HepG2 (cell line): ENCODE data around the gene TST. TPM values are rescaled to one million over a fixed set of nuclear protein-coding genes. Genes with fewer than 3 reads are reported as not detected.
A peak's percentile ranks its signal among the peaks of the same experiment; 100 is the strongest.

Experiments used
- CBX1 ChIP-seq: IDR thresholded peaks from one replicate; pipeline ENCODE4 v1.6.1; 2016; ENCODE audit warnings: antibody characterized with exemption, low read depth
- DR1 ChIP-seq: sonication (generic); formaldehyde crosslinking; IDR thresholded peaks from 2 replicates; pipeline ENCODE4 v1.8.0; 2021; ENCODE audit warnings: mild to moderate bottlenecking, missing genetic modification reagents, inconsistent platforms
- ERF ChIP-seq: IDR thresholded peaks from 2 replicates; pipeline ENCODE4 v1.6.1; 2018; ENCODE audit warnings: missing biosample characterization, missing genetic modification reagents
- MED1 ChIP-seq: sonication (generic); formaldehyde crosslinking; IDR thresholded peaks from 2 replicates; pipeline ENCODE4 v1.4.0; 2020; ENCODE audit warnings: missing genetic modification reagents
- MYNN ChIP-seq: sonication (generic); formaldehyde crosslinking; IDR thresholded peaks from 2 replicates; pipeline ENCODE4 v1.4.0; 2020; ENCODE audit warnings: mild to moderate bottlenecking, low read depth, missing genetic modification reagents
- NFKBIZ ChIP-seq: IDR thresholded peaks from 2 replicates; pipeline ENCODE4 v1.6.1; 2018; ENCODE audit warnings: missing genetic modification reagents, missing compliant biosample characterization
- PRPF4 ChIP-seq: fragments of 200-400 bp; formaldehyde crosslinking; IDR thresholded peaks from 2 replicates; pipeline ENCODE4 v1.6.1; 2016; ENCODE audit warnings: low read length, low read depth; ENCODE audit not compliant: poor library complexity, severe bottlenecking
- SATB2 ChIP-seq: sonication (generic); formaldehyde crosslinking; IDR thresholded peaks from 2 replicates; pipeline ENCODE4 v1.5.0; 2020; ENCODE audit warnings: missing genetic modification reagents
- XRCC5 ChIP-seq: fragments of 200-400 bp; formaldehyde crosslinking; optimal IDR thresholded peaks from 2 replicates; pipeline ENCODE3; 2017; ENCODE audit warnings: mild to moderate bottlenecking, low read length
- ZNF143 ChIP-seq: sonication (generic); formaldehyde crosslinking; IDR thresholded peaks from 2 replicates; pipeline ENCODE4 v1.4.0; 2020; ENCODE audit warnings: missing genetic modification reagents
- ZNF281 ChIP-seq: sonication (generic); formaldehyde crosslinking; IDR thresholded peaks from 2 replicates; pipeline ENCODE4 v1.4.0; 2020; ENCODE audit warnings: missing genetic modification reagents, borderline replicate concordance
- ZNF44 ChIP-seq: sonication (generic); formaldehyde crosslinking; IDR thresholded peaks from 2 replicates; pipeline ENCODE4 v1.5.1; 2020; ENCODE audit warnings: mild to moderate bottlenecking, missing genetic modification reagents
- ZNF530 ChIP-seq: sonication (generic); formaldehyde crosslinking; IDR thresholded peaks from 2 replicates; pipeline ENCODE4 v1.5.0; 2020; ENCODE audit warnings: low read depth, mild to moderate bottlenecking, missing genetic modification reagents
- ZNF563 ChIP-seq: sonication (generic); formaldehyde crosslinking; IDR thresholded peaks from 2 replicates; pipeline ENCODE4 v1.8.0; 2022; ENCODE audit warnings: mild to moderate bottlenecking, moderate library complexity, missing genetic modification reagents
- ZNF567 ChIP-seq: sonication (generic); formaldehyde crosslinking; IDR thresholded peaks from 2 replicates; pipeline ENCODE4 v1.8.1; 2023; ENCODE audit warnings: mild to moderate bottlenecking, missing genetic modification reagents, borderline replicate concordance
- ZNF605 ChIP-seq: sonication (generic); formaldehyde crosslinking; IDR thresholded peaks from 2 replicates; pipeline ENCODE4 v1.8.0; 2022; ENCODE audit warnings: mild to moderate bottlenecking, missing genetic modification reagents
- ZNF749 ChIP-seq: sonication (generic); formaldehyde crosslinking; IDR thresholded peaks from 2 replicates; pipeline ENCODE4 v1.8.0; 2022; ENCODE audit warnings: mild to moderate bottlenecking, missing genetic modification reagents, moderate library complexity, borderline replicate concordance
- ZNF782 ChIP-seq: sonication (generic); formaldehyde crosslinking; IDR thresholded peaks from 2 replicates; pipeline ENCODE4 v1.4.0; 2020; ENCODE audit warnings: missing genetic modification reagents, mild to moderate bottlenecking, borderline replicate concordance
- polyA plus RNA-seq, 8 experiments: library from polyadenylated mRNA; depleted of rRNA in 3 of 8; stranded (reverse) in 7 of 8; unstranded in 1 of 8; fragments of >200 nt; fragmentation: Illumina TruSeq in 4 of 8; extraction: Trizol in 4 of 8; gene quantifications; 2 replicates each; pipeline versions ENCODE4 v1.2.1 to v1.2.3, GENCODE V29; 2011 to 2016; ENCODE audit warnings: low read depth in 4 of 8, missing spikeins in 1 of 8, mixed read lengths in 1 of 8; ENCODE audit not compliant: insufficient read depth in 1 of 8
- total RNA-seq, 5 experiments: library from RNA; depleted of rRNA; stranded (reverse); fragments of >200 nt; fragmentation: Illumina TruSeq; extraction: Trizol; gene quantifications; 2 replicates each; pipeline ENCODE4 v1.2.3, GENCODE V29; 2016; ENCODE audit warnings: low read depth in 1 of 5
- TF ChIP-seq, protein P1 (sequence below): sonication (generic); formaldehyde crosslinking; IDR thresholded peaks from 2 replicates; pipeline ENCODE4 v1.4.0; 2020; ENCODE audit warnings: missing genetic modification reagents
- TF ChIP-seq, protein P2 (sequence below): sonication (generic); formaldehyde crosslinking; IDR thresholded peaks from 2 replicates; pipeline ENCODE4 v1.4.0; 2020; ENCODE audit warnings: missing genetic modification reagents
- TF ChIP-seq, protein P3 (sequence below): sonication (generic); formaldehyde crosslinking; IDR thresholded peaks from 2 replicates; pipeline ENCODE4 v1.4.0; 2020; ENCODE audit warnings: mild to moderate bottlenecking, low read depth, missing genetic modification reagents

TST gene
- total and polyA plus RNA-seq, 2 of the 13 experiments (the other 11 are each of a cell fraction or from before 2014, with no cell fraction given): 44.6 to 63.6 TPM

DNA sequence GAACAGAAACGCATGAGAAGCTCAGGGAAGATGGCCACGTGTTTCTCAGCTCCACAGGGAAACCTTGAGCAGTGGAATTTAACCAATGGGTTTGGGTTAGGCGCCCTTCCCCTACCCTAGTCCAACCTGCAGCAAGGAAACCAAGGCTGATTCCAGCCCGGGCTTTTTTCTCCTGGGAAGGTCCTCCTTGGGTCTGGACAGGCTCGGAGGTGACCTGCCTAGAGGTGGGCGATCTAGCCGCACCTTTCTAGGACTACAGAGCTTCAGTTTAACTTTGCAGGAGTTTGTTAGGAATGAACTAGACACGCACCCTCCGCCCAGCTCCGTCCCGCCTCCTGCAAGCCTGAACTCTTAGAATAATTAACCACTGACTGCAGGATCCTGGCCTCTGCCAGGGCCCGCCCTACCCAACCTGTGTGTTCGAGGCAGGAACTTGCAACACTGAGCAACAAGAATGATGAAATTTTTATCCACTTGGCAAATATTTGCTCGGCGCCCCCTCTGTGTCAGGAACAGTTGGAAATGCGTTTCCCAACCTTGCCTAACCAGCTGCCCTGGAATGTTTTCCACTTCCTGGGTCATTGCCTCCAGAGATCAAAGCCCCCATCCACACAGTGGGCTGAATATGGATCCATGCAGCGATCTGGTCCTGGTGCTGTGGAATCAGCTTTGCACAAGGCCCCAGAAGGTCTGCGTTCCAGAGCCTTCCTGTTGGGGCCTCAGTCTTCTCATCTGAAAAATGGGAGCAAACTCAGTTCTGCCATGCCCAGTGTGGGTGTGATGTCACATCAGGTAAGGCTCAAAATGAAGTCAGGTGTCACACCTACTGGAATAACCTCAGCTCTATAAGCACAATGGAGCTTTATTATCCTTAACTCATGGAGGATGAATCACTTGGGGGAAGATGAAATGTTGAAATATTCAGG, 13.6 kb upstream of the TST start (continued):
- TF ChIP-seq ZNF281 (CRISPR knock-in tag) (peak; percentile 81), ZNF782 (CRISPR knock-in tag) (no peak), ZNF605 (CRISPR knock-in tag) (peak; percentile 97), ZNF530 (CRISPR knock-in tag) (no peak), ERF (CRISPR knock-in tag) (peak; percentile 94), CBX1 (peak; percentile 98), XRCC5 (no peak), MED1 (peak; percentile 100), ZNF44 (CRISPR knock-in tag) (no peak; the same call in 1 of the 2 replicates), SATB2 (CRISPR knock-in tag) (no peak), ZNF749 (CRISPR knock-in tag) (peak; percentile 66; the same call in 1 of the 2 replicates), ZNF567 (CRISPR knock-in tag) (0 out of 2 replicates have a peak, but pooled peaks have one; percentile 34), MYNN (CRISPR knock-in tag) (0 out of 2 replicates have a peak, but pooled peaks have one; percentile 61), PRPF4 (no peak), DR1 (CRISPR knock-in tag) (no peak), ZNF143 (CRISPR knock-in tag) (no peak; the same call in 1 of the 2 replicates), NFKBIZ (CRISPR knock-in tag) (peak; percentile 93), ZNF563 (peak; percentile 64; the same call in 1 of the 2 replicates)
- TF ChIP-seq, protein P1, sequence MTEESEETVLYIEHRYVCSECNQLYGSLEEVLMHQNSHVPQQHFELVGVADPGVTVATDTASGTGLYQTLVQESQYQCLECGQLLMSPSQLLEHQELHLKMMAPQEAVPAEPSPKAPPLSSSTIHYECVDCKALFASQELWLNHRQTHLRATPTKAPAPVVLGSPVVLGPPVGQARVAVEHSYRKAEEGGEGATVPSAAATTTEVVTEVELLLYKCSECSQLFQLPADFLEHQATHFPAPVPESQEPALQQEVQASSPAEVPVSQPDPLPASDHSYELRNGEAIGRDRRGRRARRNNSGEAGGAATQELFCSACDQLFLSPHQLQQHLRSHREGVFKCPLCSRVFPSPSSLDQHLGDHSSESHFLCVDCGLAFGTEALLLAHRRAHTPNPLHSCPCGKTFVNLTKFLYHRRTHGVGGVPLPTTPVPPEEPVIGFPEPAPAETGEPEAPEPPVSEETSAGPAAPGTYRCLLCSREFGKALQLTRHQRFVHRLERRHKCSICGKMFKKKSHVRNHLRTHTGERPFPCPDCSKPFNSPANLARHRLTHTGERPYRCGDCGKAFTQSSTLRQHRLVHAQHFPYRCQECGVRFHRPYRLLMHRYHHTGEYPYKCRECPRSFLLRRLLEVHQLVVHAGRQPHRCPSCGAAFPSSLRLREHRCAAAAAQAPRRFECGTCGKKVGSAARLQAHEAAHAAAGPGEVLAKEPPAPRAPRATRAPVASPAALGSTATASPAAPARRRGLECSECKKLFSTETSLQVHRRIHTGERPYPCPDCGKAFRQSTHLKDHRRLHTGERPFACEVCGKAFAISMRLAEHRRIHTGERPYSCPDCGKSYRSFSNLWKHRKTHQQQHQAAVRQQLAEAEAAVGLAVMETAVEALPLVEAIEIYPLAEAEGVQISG (CRISPR knock-in tag): peak; percentile 90; the same call in 1 of the 2 replicates
- TF ChIP-seq, protein P2, sequence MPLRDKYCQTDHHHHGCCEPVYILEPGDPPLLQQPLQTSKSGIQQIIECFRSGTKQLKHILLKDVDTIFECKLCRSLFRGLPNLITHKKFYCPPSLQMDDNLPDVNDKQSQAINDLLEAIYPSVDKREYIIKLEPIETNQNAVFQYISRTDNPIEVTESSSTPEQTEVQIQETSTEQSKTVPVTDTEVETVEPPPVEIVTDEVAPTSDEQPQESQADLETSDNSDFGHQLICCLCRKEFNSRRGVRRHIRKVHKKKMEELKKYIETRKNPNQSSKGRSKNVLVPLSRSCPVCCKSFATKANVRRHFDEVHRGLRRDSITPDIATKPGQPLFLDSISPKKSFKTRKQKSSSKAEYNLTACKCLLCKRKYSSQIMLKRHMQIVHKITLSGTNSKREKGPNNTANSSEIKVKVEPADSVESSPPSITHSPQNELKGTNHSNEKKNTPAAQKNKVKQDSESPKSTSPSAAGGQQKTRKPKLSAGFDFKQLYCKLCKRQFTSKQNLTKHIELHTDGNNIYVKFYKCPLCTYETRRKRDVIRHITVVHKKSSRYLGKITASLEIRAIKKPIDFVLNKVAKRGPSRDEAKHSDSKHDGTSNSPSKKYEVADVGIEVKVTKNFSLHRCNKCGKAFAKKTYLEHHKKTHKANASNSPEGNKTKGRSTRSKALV (CRISPR knock-in tag): no peak
- TF ChIP-seq, protein P3, sequence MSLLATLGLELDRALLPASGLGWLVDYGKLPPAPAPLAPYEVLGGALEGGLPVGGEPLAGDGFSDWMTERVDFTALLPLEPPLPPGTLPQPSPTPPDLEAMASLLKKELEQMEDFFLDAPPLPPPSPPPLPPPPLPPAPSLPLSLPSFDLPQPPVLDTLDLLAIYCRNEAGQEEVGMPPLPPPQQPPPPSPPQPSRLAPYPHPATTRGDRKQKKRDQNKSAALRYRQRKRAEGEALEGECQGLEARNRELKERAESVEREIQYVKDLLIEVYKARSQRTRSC (CRISPR knock-in tag): no peak
